ENCODE measurements around the gene ZG16. TPM values are rescaled to one million over a fixed set of nuclear protein-coding genes. Genes with fewer than 3 reads are reported as not detected.
"Not testable (repeated sequence)": the region's sequence is repeated elsewhere in the genome, so short reads cannot be mapped to it uniquely, and the experiment has no call there.

The ZG16 gene, protein sequence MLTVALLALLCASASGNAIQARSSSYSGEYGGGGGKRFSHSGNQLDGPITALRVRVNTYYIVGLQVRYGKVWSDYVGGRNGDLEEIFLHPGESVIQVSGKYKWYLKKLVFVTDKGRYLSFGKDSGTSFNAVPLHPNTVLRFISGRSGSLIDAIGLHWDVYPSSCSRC
- total RNA-seq (2021) (0.13 and 0.26 TPM in 2 replicates), Bru-seq, nascent RNA (percentile 10 among the genes with signal in this experiment), BruChase-seq, experiment 1, labeled RNA remaining after a 2-hour chase (not detected), BruChase-seq, experiment 2, labeled RNA remaining after a 6-hour chase (percentile 31 among the genes with signal in this experiment)
- long read RNA-seq, partial matches to known transcripts, result 0 of 3 reads
- long read RNA-seq, other reads (novel, unspliced or antisense), result 1 of 3 reads

- no peaks in the 10 kb centered on the region for H3K9me2 ChIP-seq (ENCODE audit: insufficient read depth)
- ChIA-PET POLR2A (ENCODE audit: unreplicated experiment) (interaction anchor here (0.7 kb wide), 1 partner anchor 11 kb away, joined by 5 read pairs; no protein-coding TSS in a partner anchor), CTCF (no interaction called here)
- H3K4me2 ChIP-seq, result peak within 1 kb of the TSS; percentile 57
- no peak within 1 kb of the TSS for H2AFZ ChIP-seq
- H3K4me1 ChIP-seq (replicated peaks; ENCODE audit: insufficient read depth), result peaks cover 74% of the 10 kb centered on the region
- peaks cover 44% of the 10 kb centered on the region for H3F3A ChIP-seq (ENCODE audit: insufficient read depth, low read depth)
- H3K27me3 ChIP-seq (ENCODE audit: insufficient read depth, low read depth), result no peaks in the 10 kb centered on the region
- no peaks in the 10 kb centered on the region for H3K79me2 ChIP-seq (ENCODE audit: low read depth)
- peak within 1 kb of the TSS; percentile 5; the same call in 1 of the 2 replicates for H3K4me3 ChIP-seq
- intact Hi-C loops (cut with micrococcal nuclease; ENCODE audit: unreplicated experiment), result no loop called here
- H3K36me3 ChIP-seq (ENCODE audit: low read depth), result no peaks in the 10 kb centered on the region
- H3K27ac ChIP-seq, result peak within 1 kb of the TSS; percentile 53
- H3K9me3 ChIP-seq (ENCODE audit: insufficient read depth, low read depth), result 0 out of 2 replicates have a peak, but pooled peaks cover 1% of the 10 kb centered on the region
- TF ChIP-seq CTCF (conservative IDR thresholded peaks at IDR 0.05) (no peak), EZH2 (IDR thresholded peaks at IDR 0.05; ENCODE audit: low read depth) (no peak)
- peak; percentile 38 to 64 for DNase-seq
- H4K20me1 ChIP-seq (ENCODE audit: insufficient read depth), result no peaks in the 10 kb centered on the region
- no TSS peak for BruUV-seq (replicated peaks)
Measured at GRCh38 chr16:29777576-29778350, at the start of gene ZG16. TSS of gene ZG16 (plus strand) at chr16:29778256. CDS start at chr16:29779267, 1,011 bp downstream.

- no peaks in the 10 kb centered on the region for H3K36me3 ChIP-seq (ENCODE audit: low read depth)
- H3K4me2 ChIP-seq, result peak overlapping the region; percentile 66
- no peak for TF ChIP-seq EZH2 (IDR thresholded peaks at IDR 0.05; ENCODE audit: low read depth)
- TF ChIP-seq CTCF (conservative IDR thresholded peaks at IDR 0.05), result peak; percentile 84
- H3F3A ChIP-seq (ENCODE audit: insufficient read depth, low read depth), result no peaks in the 10 kb centered on the region
- DNase-seq, result peak; percentile 37 to 53
- no peak overlapping the region for H3K27ac ChIP-seq
- no peak overlapping the region; the same call in 1 of the 2 replicates for H3K4me3 ChIP-seq
- H3K27me3 ChIP-seq (ENCODE audit: insufficient read depth, low read depth), result no peaks in the 10 kb centered on the region
- H3K79me2 ChIP-seq (ENCODE audit: low read depth), result no peaks in the 10 kb centered on the region
- peak overlapping the region; percentile 74; the same call in 1 of the 2 replicates for H2AFZ ChIP-seq
- H4K20me1 ChIP-seq (ENCODE audit: insufficient read depth), result no peaks in the 10 kb centered on the region
- no peaks in the 10 kb centered on the region for H3K9me2 ChIP-seq (ENCODE audit: insufficient read depth)
- no TSS peak for BruUV-seq (replicated peaks)
- no peaks in the 10 kb centered on the region for H3K4me1 ChIP-seq (replicated peaks; ENCODE audit: insufficient read depth)
- POLR2A ChIA-PET (ENCODE audit: unreplicated experiment), result no interaction called here
- H3K9me3 ChIP-seq (ENCODE audit: insufficient read depth, low read depth), result no peaks in the 10 kb centered on the region
- intact Hi-C loops (cut with micrococcal nuclease; ENCODE audit: unreplicated experiment), result loop anchor here (1.0 to 10.0 kb wide), 2 partner anchors 61 to 754 kb away; partner anchors contain the start of genes KIF22 and SPNS1
- CTCF ChIA-PET, result interaction anchor here (0.6 to 1.3 kb wide), 6 partner anchors 29 to 395 kb away, joined by 3 to 9 read pairs (median 4); partner anchors contain the start of genes KIF22 and QPRT
Measured at GRCh38 chr16:29729116-29729521, 48.9 kb upstream of the ZG16 start.

GRCh38 chr16:29730649-29731048, 47.4 kb upstream of the ZG16 start:
- Histone ChIP-seq H3K9me3 (ENCODE audit: insufficient read depth, low read depth) (no peaks in the 10 kb centered on the region), H3K4me1 (replicated peaks; ENCODE audit: insufficient read depth) (no peaks in the 10 kb centered on the region), H3F3A (ENCODE audit: insufficient read depth, low read depth) (no peaks in the 10 kb centered on the region), H3K27ac (no peak overlapping the region), H2AFZ (no peak overlapping the region), H3K27me3 (ENCODE audit: insufficient read depth, low read depth) (no peaks in the 10 kb centered on the region), H3K4me3 (no peak overlapping the region), H3K9me2 (ENCODE audit: insufficient read depth) (no peaks in the 10 kb centered on the region), H3K79me2 (ENCODE audit: low read depth) (no peaks in the 10 kb centered on the region), H3K36me3 (ENCODE audit: low read depth) (no peaks in the 10 kb centered on the region), H4K20me1 (ENCODE audit: insufficient read depth) (no peaks in the 10 kb centered on the region), H3K4me2 (no peak overlapping the region)
- TF ChIP-seq EZH2 (IDR thresholded peaks at IDR 0.05; ENCODE audit: low read depth) (no peak), CTCF (conservative IDR thresholded peaks at IDR 0.05) (no peak)
- POLR2A ChIA-PET (ENCODE audit: unreplicated experiment), result interaction anchor here (0.7 kb wide), 1 partner anchor 335 kb away, joined by 5 read pairs; the partner anchor contains the start of gene ALDOA
- intact Hi-C loops (cut with micrococcal nuclease; ENCODE audit: unreplicated experiment), result no loop called here
- CTCF ChIA-PET, result interaction anchor here (0.6 kb wide), 1 partner anchor 232 kb away, joined by 3 read pairs; no protein-coding TSS in a partner anchor
- BruUV-seq (replicated peaks), result no TSS peak
- no peak for DNase-seq

- intact Hi-C loops (cut with micrococcal nuclease; ENCODE audit: unreplicated experiment); BruUV-seq (replicated peaks); H3K27ac ChIP-seq; H2AFZ ChIP-seq; H3K36me3 ChIP-seq (ENCODE audit: low read depth); H3K9me2 ChIP-seq (ENCODE audit: insufficient read depth); H3K4me3 ChIP-seq; DNase-seq; H4K20me1 ChIP-seq (ENCODE audit: insufficient read depth); H3K79me2 ChIP-seq (ENCODE audit: low read depth); H3F3A ChIP-seq (ENCODE audit: insufficient read depth, low read depth); H3K9me3 ChIP-seq (ENCODE audit: insufficient read depth, low read depth); H3K27me3 ChIP-seq (ENCODE audit: insufficient read depth, low read depth); H3K4me1 ChIP-seq (replicated peaks; ENCODE audit: insufficient read depth); H3K4me2 ChIP-seq: not testable (repeated sequence)
- CTCF ChIA-PET, result interaction anchor here (0.6 to 1.4 kb wide), 2 partner anchors 10 to 60 kb away, joined by 4 to 6 read pairs; no protein-coding TSS in a partner anchor
- POLR2A ChIA-PET (ENCODE audit: unreplicated experiment), result interaction anchor here (0.7 kb wide), 1 partner anchor 87 kb away, joined by 13 read pairs; no protein-coding TSS in a partner anchor
Measured at GRCh38 chr16:29731768-29732601, 46.1 kb upstream of the ZG16 start.
